UCSD-AML1 (cell line): ENCODE measurements around the gene DMRTA2.

Source experiments
- DNase-seq: peaks from one replicate; lab custom pipeline; 2025; ENCODE audit not compliant: unreplicated experiment; lab: John Stamatoyannopoulos, UW

DMRTA2 gene

GRCh38 chr1:50424045-50424883 is 1.0 kb upstream of the DMRTA2 start:
- no peak for DNase-seq

- DNase-seq = no peak
These were observed 392 bp upstream of the DMRTA2 start for GRCh38 chr1:50423670-50424000.

GRCh38 chr1:50422675-50422945 is 633 bp downstream of the DMRTA2 start:
- DNase-seq = no peak

- no peak for DNase-seq
These were observed 1.2 kb downstream of the DMRTA2 start for GRCh38 chr1:50421768-50422674.

GRCh38 chr1:50421366-50421748 is 1.9 kb downstream of the DMRTA2 start:
- no peak for DNase-seq

- DNase-seq = no peak
These were observed 2.4 kb downstream of the DMRTA2 start for GRCh38 chr1:50420689-50421365.

- no peak for DNase-seq
These were observed 3.2 kb downstream of the DMRTA2 start for GRCh38 chr1:50419907-50420677.

GRCh38 chr1:50419192-50419906 is 3.9 kb downstream of the DMRTA2 start:
- no peak for DNase-seq

- DNase-seq = no peak
These were observed 4.6 kb downstream of the DMRTA2 start for GRCh38 chr1:50418600-50419109.

- no peak for DNase-seq
These were observed 5.2 kb downstream of the DMRTA2 start for GRCh38 chr1:50417946-50418599.

GRCh38 chr1:50417507-50417906 is 5.7 kb downstream of the DMRTA2 start:
- DNase-seq = no peak

GRCh38 chr1:50416553-50417453 is 6.4 kb downstream of the DMRTA2 start:
- DNase-seq = no peak

- no peak for DNase-seq
These were observed 7.1 kb downstream of the DMRTA2 start for GRCh38 chr1:50416150-50416527.

GRCh38 chr1:50415235-50416149 is 7.8 kb downstream of the DMRTA2 start:
- no peak for DNase-seq

- no peak for DNase-seq
These were observed 8.4 kb downstream of the DMRTA2 start for GRCh38 chr1:50414853-50415234.

GRCh38 chr1:50412813-50413476 is 10.3 kb downstream of the DMRTA2 start:
- no peak for DNase-seq

GRCh38 chr1:50405814-50406213 is 17.4 kb downstream of the DMRTA2 start:
- no peak for DNase-seq
